H1 (cell line): ENCODE data around the gene SERPINB5.

ENCODE experiments used
- HDAC2 ChIP-seq, 2 experiments: fragments of 300-600 bp in 1 of 2; sonication (generic) in 1 of 2; IDR thresholded peaks; 2 replicates each; pipeline ENCODE4 v1.6.1; 2011 to 2012; ENCODE audit warnings: low read depth in 2 of 2, low read length in 2 of 2, mild to moderate bottlenecking in 2 of 2, moderate library complexity in 2 of 2, borderline replicate concordance in 1 of 2, inconsistent platforms in 1 of 2
- RBBP5 ChIP-seq: IDR thresholded peaks from 2 replicates; pipeline ENCODE4 v1.7.1; 2012; ENCODE audit warnings: low read depth, mild to moderate bottlenecking, inconsistent platforms, low read length, moderate library complexity, borderline replicate concordance
- SAP30 ChIP-seq: fragments of 300-600 bp; sonication (generic); IDR thresholded peaks from 2 replicates; pipeline ENCODE4 v1.7.1; 2012; ENCODE audit warnings: low read length, moderate library complexity, mild to moderate bottlenecking, inconsistent platforms; ENCODE audit not compliant: insufficient read depth, insufficient replicate concordance

DNA sequence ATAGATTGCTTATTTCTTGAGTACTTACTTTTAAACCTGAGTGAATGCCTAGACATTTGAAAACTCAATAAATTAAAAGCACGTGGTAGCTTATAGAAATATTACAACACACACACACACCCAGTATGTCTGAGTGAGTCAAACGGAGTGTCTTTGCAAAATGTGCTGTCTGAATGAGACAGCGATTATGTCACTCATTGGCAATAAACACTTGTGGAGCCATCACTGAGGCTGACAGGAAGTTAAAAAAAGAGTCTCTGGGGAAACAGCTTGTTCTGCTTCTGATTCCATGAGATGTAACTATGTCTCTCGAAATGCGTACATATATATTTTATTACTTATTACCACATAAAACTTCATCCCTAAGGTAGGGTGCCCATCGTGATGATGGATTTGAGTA, 32.2 kb upstream of the SERPINB5 start:
- TF ChIP-seq HDAC2 (IDR thresholded peaks at IDR 0.05; ENCODE audit: borderline replicate concordance in 1 of 2, low read depth in 2 of 2, low read length in 2 of 2): no peak
- no peak for TF ChIP-seq RBBP5
- no peak for TF ChIP-seq SAP30
